Right atrium auricular region (tissue), 2 donors: ENCODE measurements around the gene CXCR1. TPM values are rescaled to one million over a fixed set of nuclear protein-coding genes. Genes with fewer than 3 reads are reported as not detected.

ENCODE experiments used
- DNase-seq: peaks from one replicate; pipeline ENCODE4 v3.0.0-alpha.2; 2019; ENCODE audit warnings: low spot score
- H3K27ac ChIP-seq, 2 donors: fragments of 200-600 bp; sonication (generic); 1 replicate in 1 of 2; 2 replicates in 1 of 2; pipeline ENCODE4 v1.5.1; 2016 to 2019
- H3K27me3 ChIP-seq, 2 donors: fragments of 200-600 bp; sonication (generic); one replicate each; pipeline versions ENCODE4 v1.5.1 to v1.6.0; 2017 to 2019
- H3K36me3 ChIP-seq: fragments of 200-600 bp; sonication (generic); one replicate; pipeline ENCODE4 v1.5.1; 2016
- H3K4me1 ChIP-seq, 2 donors: fragments of 200-600 bp; sonication (generic); one replicate each; pipeline versions ENCODE4 v1.5.1 to v1.6.0; 2017 to 2019
- H3K4me3 ChIP-seq, 2 donors: fragments of 200-600 bp; sonication (generic); 1 replicate in 1 of 2; 2 replicates in 1 of 2; pipeline ENCODE4 v1.5.1; 2017 to 2019; ENCODE audit warnings: mild to moderate bottlenecking in 1 of 2, moderate library complexity in 1 of 2
- H3K9me3 ChIP-seq, 2 donors: fragments of 200-600 bp; sonication (generic); one replicate each; pipeline ENCODE4 v1.5.1; 2019
- CTCF ChIP-seq, 2 donors: fragments of 200-600 bp; sonication (generic); IDR thresholded peaks; one replicate each; pipeline ENCODE4 v1.5.1; 2019; ENCODE audit warnings: antibody characterized with exemption in 2 of 2
- total RNA-seq, 2 donors: library from RNA; depleted of rRNA; stranded (reverse); fragments of >200 nt; gene quantifications; one replicate each; pipeline ENCODE4 v1.1.0, GENCODE V29; 2016

The CXCR1 gene
- total RNA-seq = under 1 TPM; 0.51 to 0.78 TPM

DNA sequence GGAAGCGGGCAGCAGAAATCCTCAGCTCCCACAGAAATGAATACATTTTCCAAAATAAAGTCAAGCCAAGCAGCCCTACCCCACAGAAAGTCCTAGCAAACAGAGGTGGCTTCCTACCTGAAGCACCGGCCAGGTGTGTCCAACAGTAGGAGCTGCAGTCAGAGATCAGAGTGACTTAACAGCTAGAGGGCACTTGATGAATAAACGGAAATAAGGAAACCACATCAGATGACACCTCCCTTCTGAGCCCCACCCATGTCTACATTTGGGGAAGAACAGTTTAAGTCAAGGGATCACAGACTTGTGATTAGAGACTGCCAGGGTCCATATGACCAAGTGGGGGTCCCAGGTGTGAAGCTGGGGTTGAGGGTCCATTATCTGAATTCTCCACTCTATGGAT lies at the start of gene CXCR1:
CXCR1 (minus strand) TSS at position 172 of the 400 bp plus-strand sequence. CDS start 1,751 bp downstream, outside the sequence.
- Histone ChIP-seq H3K4me1 (no peaks in the 10 kb centered on the region), H3K27me3 (no peaks in the 10 kb centered on the region), H3K27ac (no peak within 1 kb of the TSS), H3K36me3 (no peaks in the 10 kb centered on the region), H3K4me3 (no peak within 1 kb of the TSS), H3K9me3 (no peaks in the 10 kb centered on the region)
- no peak for TF ChIP-seq CTCF (IDR thresholded peaks at IDR 0.05)
- DNase-seq = no peak

DNA sequence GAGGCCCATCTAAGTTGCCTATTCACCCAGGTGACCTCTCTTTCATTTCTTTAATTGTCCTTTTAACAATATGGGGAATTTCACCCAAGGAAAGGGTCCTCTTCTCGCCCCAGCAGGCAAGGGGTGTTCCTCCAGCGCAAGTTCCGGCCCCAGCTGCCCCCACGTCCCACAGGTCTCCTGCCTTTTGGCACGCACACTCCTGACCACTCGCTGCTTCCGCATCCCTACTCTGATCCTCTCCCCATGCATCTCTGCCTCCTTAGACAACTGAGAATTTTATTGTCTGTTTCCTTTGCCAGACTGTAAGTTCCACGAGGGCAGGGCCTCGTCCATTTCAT lies 49.5 kb upstream of the CXCR1 start:
- DNase-seq = no peak
- H3K36me3 ChIP-seq = no peaks in the 10 kb centered on the region
- H3K27me3 ChIP-seq = no peaks in the 10 kb centered on the region
- peak overlapping the region; percentile 99 to 100 for H3K4me3 ChIP-seq
- H3K4me1 ChIP-seq = peaks cover 0 to 42% of the 10 kb centered on the region in 2 donors
- no peaks in the 10 kb centered on the region for H3K9me3 ChIP-seq
- peak overlapping the region; percentile 97 to 99 for H3K27ac ChIP-seq
- no peak for TF ChIP-seq CTCF (IDR thresholded peaks at IDR 0.05)

GRCh38 chr2:218214116-218214515 lies 47.4 kb upstream of the CXCR1 start:
- H3K4me3 ChIP-seq = no peak overlapping the region
- H3K27me3 ChIP-seq = no peaks in the 10 kb centered on the region
- no peak for DNase-seq
- peaks cover 0 to 21% of the 10 kb centered on the region in 2 donors for H3K4me1 ChIP-seq
- H3K9me3 ChIP-seq = no peaks in the 10 kb centered on the region
- H3K27ac ChIP-seq = no peak overlapping the region
- H3K36me3 ChIP-seq = no peaks in the 10 kb centered on the region
- TF ChIP-seq CTCF (IDR thresholded peaks at IDR 0.05) = no peak

DNA sequence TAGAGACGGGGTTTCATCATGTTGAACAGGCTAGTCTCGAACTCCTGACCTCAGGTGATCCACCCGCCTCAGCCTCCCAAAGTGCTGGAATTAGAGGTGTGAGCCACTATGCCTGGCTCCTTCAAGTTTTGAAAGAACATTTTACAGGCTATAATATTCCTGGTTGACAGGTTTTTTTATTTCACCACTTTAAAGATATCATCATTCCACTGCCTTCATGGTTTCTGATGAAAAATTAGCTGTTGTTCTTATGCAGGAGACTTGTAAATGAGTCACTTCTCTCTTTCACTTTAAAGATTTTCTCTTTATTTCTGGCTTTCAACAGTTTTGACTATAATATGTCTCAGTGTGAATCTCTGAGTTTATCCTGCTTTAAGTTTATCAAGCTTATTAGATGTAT lies 42.3 kb upstream of the CXCR1 start:
- no peaks in the 10 kb centered on the region for H3K27me3 ChIP-seq
- DNase-seq = no peak
- H3K27ac ChIP-seq = no peak overlapping the region
- no peaks in the 10 kb centered on the region for H3K9me3 ChIP-seq
- TF ChIP-seq CTCF (IDR thresholded peaks at IDR 0.05) = no peak
- H3K36me3 ChIP-seq = no peaks in the 10 kb centered on the region
- no peaks in the 10 kb centered on the region for H3K4me1 ChIP-seq
- no peak overlapping the region for H3K4me3 ChIP-seq

GRCh38 chr2:218202266-218202665 lies 35.5 kb upstream of the CXCR1 start:
- Histone ChIP-seq H3K27me3 (no peaks in the 10 kb centered on the region), H3K27ac (no peak overlapping the region), H3K4me1 (no peaks in the 10 kb centered on the region), H3K4me3 (no peak overlapping the region), H3K9me3 (no peaks in the 10 kb centered on the region), H3K36me3 (no peaks in the 10 kb centered on the region)
- no peak for TF ChIP-seq CTCF (IDR thresholded peaks at IDR 0.05)
- no peak for DNase-seq

GRCh38 chr2:218196974-218197373 lies 30.2 kb upstream of the CXCR1 start:
- no peak for TF ChIP-seq CTCF (IDR thresholded peaks at IDR 0.05)
- DNase-seq = no peak
- H3K4me1 ChIP-seq = no peaks in the 10 kb centered on the region
- no peaks in the 10 kb centered on the region for H3K9me3 ChIP-seq
- H3K27me3 ChIP-seq = no peaks in the 10 kb centered on the region
- no peak overlapping the region for H3K27ac ChIP-seq
- no peaks in the 10 kb centered on the region for H3K36me3 ChIP-seq
- H3K4me3 ChIP-seq = no peak overlapping the region
